Trophoblast cell (in vitro differentiated cells and primary cell): ENCODE measurements around the gene BBOX1.
A peak's percentile ranks its signal among the peaks of the same experiment; 100 is the strongest.

ENCODE experiments used
- DNase-seq, 2 donors: peaks; one replicate each; pipeline ENCODE4 v3.0.0-alpha.2; 2016
- H2AFZ ChIP-seq: 2 replicates; pipeline ENCODE4 v1.6.1; 2013; ENCODE audit warnings: low read length, moderate library complexity, mild to moderate bottlenecking; ENCODE audit not compliant: insufficient read depth, poor library complexity
- H2AK5ac ChIP-seq: 2 replicates; pipeline ENCODE4 v1.6.1; 2013; ENCODE audit warnings: mild to moderate bottlenecking, low read length
- H2BK120ac ChIP-seq: 2 replicates; pipeline ENCODE4 v1.6.1; 2013; ENCODE audit warnings: low read length, mild to moderate bottlenecking, moderate library complexity; ENCODE audit not compliant: insufficient read depth, poor library complexity
- H2BK12ac ChIP-seq: 2 replicates; pipeline ENCODE4 v1.6.1; 2013; ENCODE audit warnings: mild to moderate bottlenecking, low read length, moderate library complexity
- H2BK5ac ChIP-seq: 2 replicates; pipeline ENCODE4 v1.6.1; 2013; ENCODE audit warnings: low read length, low read depth, moderate library complexity, mild to moderate bottlenecking; ENCODE audit not compliant: poor library complexity
- H3K14ac ChIP-seq: 2 replicates; pipeline ENCODE4 v1.6.1; 2013; ENCODE audit warnings: mild to moderate bottlenecking, low read length
- H3K18ac ChIP-seq: 2 replicates; pipeline ENCODE4 v1.6.1; 2013; ENCODE audit warnings: mild to moderate bottlenecking, low read length
- H3K23ac ChIP-seq: 2 replicates; pipeline ENCODE4 v1.6.1; 2013; ENCODE audit warnings: low read length
- H3K27ac ChIP-seq: 2 replicates; pipeline ENCODE4 v1.5.1; 2013; ENCODE audit warnings: low read depth, mild to moderate bottlenecking, inconsistent platforms, low read length, moderate library complexity
- H3K27me3 ChIP-seq: 2 replicates; pipeline ENCODE4 v1.6.1; 2013; ENCODE audit warnings: inconsistent platforms, mild to moderate bottlenecking, low read length, moderate library complexity; ENCODE audit not compliant: insufficient read depth
- H3K36me3 ChIP-seq, 2 experiments: 1 replicate in 1 of 2; 2 replicates in 1 of 2; pipeline ENCODE4 v1.6.1; 2013; ENCODE audit warnings: low read length in 2 of 2, mild to moderate bottlenecking in 2 of 2, moderate library complexity in 1 of 2; ENCODE audit not compliant: insufficient read depth in 2 of 2, control insufficient read depth in 1 of 2
- H3K4ac ChIP-seq: 2 replicates; pipeline ENCODE4 v1.6.1; 2013; ENCODE audit warnings: low read depth, mild to moderate bottlenecking, low read length, moderate library complexity
- H3K4me1 ChIP-seq, 2 experiments: 1 replicate in 1 of 2; 2 replicates in 1 of 2; pipeline ENCODE4 v1.6.1; 2013; ENCODE audit warnings: low read length in 2 of 2, mild to moderate bottlenecking in 2 of 2, moderate library complexity in 1 of 2; ENCODE audit not compliant: insufficient read depth in 2 of 2, control insufficient read depth in 1 of 2
- H3K4me2 ChIP-seq: 2 replicates; pipeline ENCODE4 v1.6.1; 2013; ENCODE audit warnings: inconsistent platforms, mild to moderate bottlenecking, low read length, moderate library complexity
- H3K4me3 ChIP-seq: 2 replicates; pipeline ENCODE4 v1.5.1; 2013; ENCODE audit warnings: mild to moderate bottlenecking, low read depth, low read length, inconsistent platforms
- H3K79me1 ChIP-seq: one replicate; pipeline ENCODE4 v1.6.1; 2013; ENCODE audit warnings: low read length
- H3K79me2 ChIP-seq: 2 replicates; pipeline ENCODE4 v1.6.1; 2013; ENCODE audit warnings: low read length, mild to moderate bottlenecking; ENCODE audit not compliant: control insufficient read depth, insufficient read depth, poor library complexity
- H3K9ac ChIP-seq: 2 replicates; pipeline ENCODE4 v1.6.1; 2013; ENCODE audit warnings: mild to moderate bottlenecking, low read length
- H3K9me3 ChIP-seq: 2 replicates; pipeline ENCODE4 v1.6.1; 2013; ENCODE audit warnings: low read depth, mild to moderate bottlenecking, control low read depth, inconsistent platforms, low read length; ENCODE audit not compliant: insufficient read depth
- H4K12ac ChIP-seq: 2 replicates; pipeline ENCODE4 v1.6.1; 2013; ENCODE audit warnings: low read depth, mild to moderate bottlenecking, low read length, moderate library complexity
- H4K8ac ChIP-seq: 2 replicates; pipeline ENCODE4 v1.6.1; 2013; ENCODE audit warnings: low read depth, mild to moderate bottlenecking, low read length, moderate library complexity
- H4K91ac ChIP-seq: one replicate; pipeline ENCODE4 v1.6.1; 2013; ENCODE audit warnings: low read depth, mild to moderate bottlenecking, low read length, moderate library complexity
- WGBS: extraction: QIAGEN DNeasy Blood & Tissue Kit; methylation state at CpG from one replicate; pipeline ENCODE4 v1.1.7; 2013; ENCODE audit warnings: missing lambda C conversion rate; ENCODE audit not compliant: insufficient read length, insufficient coverage; ENCODE audit errors: extremely low coverage; 5-methylcytosine and 5-hydroxymethylcytosine counted together

Gene BBOX1

GRCh38 chr11:27012234-27012921 is 28.2 kb upstream of the BBOX1 start:
- H3K27me3 ChIP-seq, result no peaks in the 10 kb centered on the region
- no peak overlapping the region for H3K27ac ChIP-seq
- H3K4ac ChIP-seq, result no peak overlapping the region
- H2AFZ ChIP-seq, result no peak overlapping the region
- no peak overlapping the region for H3K23ac ChIP-seq
- H3K4me1 ChIP-seq, result no peaks in the 10 kb centered on the region
- H4K91ac ChIP-seq, result no peak overlapping the region
- no peak overlapping the region for H3K14ac ChIP-seq
- H2AK5ac ChIP-seq, result no peak overlapping the region
- H2BK12ac ChIP-seq, result no peak overlapping the region
- no peak overlapping the region for H4K12ac ChIP-seq
- no peaks in the 10 kb centered on the region for H3K79me1 ChIP-seq
- H3K79me2 ChIP-seq, result no peaks in the 10 kb centered on the region
- H2BK5ac ChIP-seq, result no peak overlapping the region
- H3K9ac ChIP-seq, result no peak overlapping the region
- no peak overlapping the region for H3K4me3 ChIP-seq
- no peaks in the 10 kb centered on the region for H3K9me3 ChIP-seq
- H3K4me2 ChIP-seq, result no peak overlapping the region
- H3K36me3 ChIP-seq, result no peaks in the 10 kb centered on the region
- H4K8ac ChIP-seq, result no peak overlapping the region
- H3K18ac ChIP-seq, result no peak overlapping the region
- no peak overlapping the region for H2BK120ac ChIP-seq
- WGBS, result no CpG with 5 or more reads among the region's 4 CpGs
- DNase-seq, result peak in 1 of 2 donors; percentile 13

DNA sequence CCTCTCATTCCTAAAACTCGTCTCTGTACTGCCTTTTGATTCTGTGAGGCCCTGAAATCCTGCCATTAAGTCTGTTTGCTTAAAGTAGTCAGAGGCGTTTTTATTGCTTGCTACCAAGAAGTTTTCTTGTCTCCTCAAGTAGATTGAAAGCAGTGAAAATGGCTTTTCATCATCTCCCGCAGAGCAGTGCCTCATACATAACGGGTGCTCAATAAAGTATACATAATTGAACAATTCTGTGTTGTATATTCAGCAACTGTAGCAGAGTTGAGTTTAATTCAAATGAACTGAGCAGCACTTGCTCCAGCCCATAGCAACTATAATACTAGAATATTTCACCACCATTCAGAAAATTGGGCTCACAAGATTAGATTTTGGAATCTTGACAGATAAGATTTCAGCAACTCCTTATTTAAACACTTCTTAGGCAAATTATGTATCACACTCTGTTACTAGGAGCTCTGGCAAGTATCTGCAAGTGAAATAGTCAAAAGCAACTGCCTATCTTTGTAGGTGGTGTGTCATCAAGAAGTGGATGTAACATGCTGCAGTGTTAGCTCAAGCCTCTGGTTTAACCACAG is 26.7 kb upstream of the BBOX1 start:
- Histone ChIP-seq H3K4ac (no peak overlapping the region), H3K79me1 (no peaks in the 10 kb centered on the region)
- WGBS, result no CpG with 5 or more reads among the region's 4 CpGs

DNA sequence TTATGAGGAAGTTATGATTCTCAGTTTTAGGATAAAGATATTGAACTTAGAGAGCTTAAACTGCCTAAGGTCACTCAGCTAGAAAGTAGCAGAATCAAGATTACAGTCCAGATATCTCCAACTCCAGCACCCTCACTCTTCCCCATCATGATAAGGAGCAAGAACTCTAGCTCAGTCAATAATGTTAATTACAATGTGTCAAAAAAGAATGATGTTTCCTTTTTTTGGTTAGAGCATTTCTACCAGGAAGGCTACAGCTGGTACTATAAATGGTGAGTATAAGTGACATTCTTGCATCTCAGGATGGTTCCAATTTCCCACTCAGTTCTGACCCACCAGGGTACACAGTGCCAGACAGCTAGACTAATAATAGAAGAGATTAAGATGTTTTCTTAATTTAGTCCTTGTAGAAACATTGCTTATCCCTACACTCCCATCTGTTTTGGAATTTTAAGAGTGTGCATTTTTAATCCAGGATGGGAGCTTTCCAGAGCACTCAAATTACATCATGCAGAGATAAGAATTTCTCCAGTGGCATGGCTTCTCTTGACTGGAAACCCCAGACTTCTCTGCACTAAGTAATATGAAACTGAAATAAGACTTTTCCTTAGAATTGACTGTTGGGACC is 21.6 kb upstream of the BBOX1 start:
- H3K4me2 ChIP-seq, result no peak overlapping the region
- no peak overlapping the region for H2BK5ac ChIP-seq
- H3K27ac ChIP-seq, result no peak overlapping the region
- no peaks in the 10 kb centered on the region for H3K27me3 ChIP-seq
- no peaks in the 10 kb centered on the region for H3K79me2 ChIP-seq
- no peak overlapping the region for H2BK12ac ChIP-seq
- H3K4me3 ChIP-seq, result no peak overlapping the region
- no peak overlapping the region for H3K14ac ChIP-seq
- H4K12ac ChIP-seq, result no peak overlapping the region
- no peak overlapping the region for H4K8ac ChIP-seq
- H3K9ac ChIP-seq, result no peak overlapping the region
- H2BK120ac ChIP-seq, result no peak overlapping the region
- no peaks in the 10 kb centered on the region for H3K4me1 ChIP-seq
- H3K36me3 ChIP-seq, result no peaks in the 10 kb centered on the region
- H4K91ac ChIP-seq, result no peak overlapping the region
- DNase-seq, result no peak
- no peak overlapping the region for H3K4ac ChIP-seq
- H3K23ac ChIP-seq, result no peak overlapping the region
- no peak overlapping the region for H2AK5ac ChIP-seq
- no peaks in the 10 kb centered on the region for H3K79me1 ChIP-seq
- no peak overlapping the region for H2AFZ ChIP-seq
- no peaks in the 10 kb centered on the region for H3K9me3 ChIP-seq
- H3K18ac ChIP-seq, result no peak overlapping the region

More for the DNA sequence above, 26.7 kb upstream of the BBOX1 start:
- no peak overlapping the region for H3K18ac ChIP-seq
- H3K36me3 ChIP-seq, result no peaks in the 10 kb centered on the region
- no peak overlapping the region for H3K4me2 ChIP-seq
- H4K8ac ChIP-seq, result no peak overlapping the region
- no peak overlapping the region for H3K27ac ChIP-seq
- H3K79me2 ChIP-seq, result no peaks in the 10 kb centered on the region
- no peak overlapping the region for H4K91ac ChIP-seq
- no peak overlapping the region for H2AK5ac ChIP-seq
- no peaks in the 10 kb centered on the region for H3K27me3 ChIP-seq
- no peak overlapping the region for H3K9ac ChIP-seq
- H3K4me3 ChIP-seq, result no peak overlapping the region
- H4K12ac ChIP-seq, result no peak overlapping the region
- no peak overlapping the region for H2BK120ac ChIP-seq
- DNase-seq, result no peak
- H3K14ac ChIP-seq, result no peak overlapping the region
- no peak overlapping the region for H2BK5ac ChIP-seq
- H3K4me1 ChIP-seq, result no peaks in the 10 kb centered on the region
- H2BK12ac ChIP-seq, result no peak overlapping the region
- H2AFZ ChIP-seq, result no peak overlapping the region
- no peaks in the 10 kb centered on the region for H3K9me3 ChIP-seq
- no peak overlapping the region for H3K23ac ChIP-seq

DNA sequence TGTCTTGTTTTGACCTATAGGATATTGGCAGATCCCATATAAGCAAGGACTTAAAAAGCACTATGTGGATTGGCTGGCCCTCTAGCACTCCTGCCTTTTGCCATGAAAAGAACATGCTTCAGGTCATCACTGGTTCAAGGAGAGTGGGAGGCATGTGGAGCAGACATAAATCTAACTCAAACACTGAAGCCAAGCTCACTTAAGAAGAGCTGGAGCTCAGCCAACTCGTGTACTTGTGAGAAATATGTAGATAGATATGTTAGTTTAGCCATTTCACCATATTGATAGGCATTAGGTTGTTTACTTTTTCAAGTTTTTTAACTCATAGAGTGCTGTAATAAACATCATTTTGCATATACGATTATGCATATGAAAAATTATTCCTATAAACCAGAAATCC is 19.9 kb upstream of the BBOX1 start:
- no CpG with 5 or more reads among the region's 2 CpGs for WGBS
- no peak overlapping the region for H3K27ac ChIP-seq
- no peak overlapping the region for H3K4me3 ChIP-seq
- H3K9me3 ChIP-seq, result no peaks in the 10 kb centered on the region
- no peak overlapping the region for H3K4me2 ChIP-seq
- H3K4ac ChIP-seq, result no peak overlapping the region
- H2BK120ac ChIP-seq, result no peak overlapping the region
- no peaks in the 10 kb centered on the region for H3K79me2 ChIP-seq
- no peak overlapping the region for H4K8ac ChIP-seq
- H3K23ac ChIP-seq, result no peak overlapping the region
- no peak overlapping the region for H3K18ac ChIP-seq
- no peak for DNase-seq
- no peaks in the 10 kb centered on the region for H3K27me3 ChIP-seq
- H3K79me1 ChIP-seq, result no peaks in the 10 kb centered on the region
- H2AFZ ChIP-seq, result no peak overlapping the region
- H3K9ac ChIP-seq, result no peak overlapping the region
- no peak overlapping the region for H2AK5ac ChIP-seq
- no peak overlapping the region for H2BK5ac ChIP-seq
- H3K14ac ChIP-seq, result no peak overlapping the region
- H3K4me1 ChIP-seq, result no peaks in the 10 kb centered on the region
- H2BK12ac ChIP-seq, result no peak overlapping the region
- H3K36me3 ChIP-seq, result no peaks in the 10 kb centered on the region
- H4K91ac ChIP-seq, result no peak overlapping the region
- H4K12ac ChIP-seq, result no peak overlapping the region
